H9 (cell line): ENCODE measurements around the gene MUC15. TPM values are rescaled to one million over a fixed set of nuclear protein-coding genes. Genes with fewer than 3 reads are reported as not detected.

Experiments
- DNase-seq: peaks from one replicate; pipeline ENCODE4 v3.0.0-alpha.2; 2017
- H2AFZ ChIP-seq: one replicate; pipeline ENCODE4 v1.6.1; 2013; ENCODE audit warnings: mild to moderate bottlenecking, low read length, control low read depth, moderate library complexity
- H2AK5ac ChIP-seq: 2 replicates; pipeline ENCODE4 v1.6.1; 2013; ENCODE audit warnings: low read length, control low read depth, mixed read lengths; ENCODE audit not compliant: insufficient read length
- H2BK120ac ChIP-seq: one replicate; pipeline ENCODE4 v1.6.1; 2013; ENCODE audit warnings: low read depth, mild to moderate bottlenecking, low read length, control low read depth, inconsistent platforms; ENCODE audit not compliant: poor library complexity, severe bottlenecking
- H2BK12ac ChIP-seq: 2 replicates; pipeline ENCODE4 v1.6.1; 2013; ENCODE audit warnings: low read length, control low read depth, mixed read lengths, low read depth; ENCODE audit not compliant: insufficient read length
- H2BK15ac ChIP-seq: 2 replicates; pipeline ENCODE4 v1.6.1; 2013; ENCODE audit warnings: low read depth, low read length, control low read depth
- H2BK20ac ChIP-seq: one replicate; pipeline ENCODE4 v1.6.1; 2013; ENCODE audit warnings: low read depth, mild to moderate bottlenecking, low read length, control low read depth, inconsistent platforms; ENCODE audit not compliant: poor library complexity, severe bottlenecking
- H2BK5ac ChIP-seq: 2 replicates; pipeline ENCODE4 v1.6.1; 2013; ENCODE audit warnings: low read length, control low read depth, mixed read lengths; ENCODE audit not compliant: insufficient read length
- H3K14ac ChIP-seq: 2 replicates; pipeline ENCODE4 v1.6.1; 2013; ENCODE audit warnings: low read length, control low read depth; ENCODE audit not compliant: insufficient read depth
- H3K18ac ChIP-seq: 2 replicates; pipeline ENCODE4 v1.6.1; 2013; ENCODE audit warnings: low read depth, mild to moderate bottlenecking, mixed read lengths, low read length, control low read depth; ENCODE audit not compliant: insufficient read length
- H3K23ac ChIP-seq: 2 replicates; pipeline ENCODE4 v1.6.1; 2013; ENCODE audit warnings: low read length, control low read depth, mixed read lengths, low read depth; ENCODE audit not compliant: insufficient read length
- H3K23me2 ChIP-seq: 2 replicates; pipeline ENCODE4 v1.6.1; 2013; ENCODE audit warnings: low read depth, mild to moderate bottlenecking, mixed read lengths, low read length, control low read depth; ENCODE audit not compliant: insufficient read length, poor library complexity, severe bottlenecking
- H3K27ac ChIP-seq: 2 replicates; pipeline ENCODE4 v1.5.1; 2013; ENCODE audit warnings: low read length, control low read depth, mixed read lengths, low read depth; ENCODE audit not compliant: insufficient read length
- H3K27me3 ChIP-seq: 2 replicates; pipeline ENCODE4 v1.6.1; 2013; ENCODE audit warnings: low read length, control low read depth, inconsistent platforms; ENCODE audit not compliant: insufficient read depth
- H3K4ac ChIP-seq: 2 replicates; pipeline ENCODE4 v1.6.1; 2013; ENCODE audit warnings: low read depth, mild to moderate bottlenecking, control low read depth, inconsistent platforms, low read length, moderate library complexity
- H3K4me1 ChIP-seq: 2 replicates; pipeline ENCODE4 v1.6.1; 2013; ENCODE audit warnings: low read length, control low read depth, inconsistent platforms; ENCODE audit not compliant: insufficient read depth
- H3K4me2 ChIP-seq: 2 replicates; pipeline ENCODE4 v1.6.1; 2013; ENCODE audit warnings: low read length, control low read depth, mixed read lengths; ENCODE audit not compliant: insufficient read length, insufficient read depth
- H3K56ac ChIP-seq: 2 replicates; pipeline ENCODE4 v1.6.1; 2013; ENCODE audit warnings: low read depth, mild to moderate bottlenecking, mixed read lengths, low read length, control low read depth; ENCODE audit not compliant: insufficient read length
- H3K79me1 ChIP-seq: 2 replicates; pipeline ENCODE4 v1.6.1; 2013; ENCODE audit warnings: low read depth, mild to moderate bottlenecking, moderate library complexity, low read length, control low read depth, inconsistent platforms; ENCODE audit not compliant: insufficient read depth, poor library complexity, severe bottlenecking
- H3K79me2 ChIP-seq: 2 replicates; pipeline ENCODE4 v1.6.1; 2013; ENCODE audit warnings: low read length, control low read depth, inconsistent platforms; ENCODE audit not compliant: insufficient read depth
- H3K9ac ChIP-seq: 2 replicates; pipeline ENCODE4 v1.6.1; 2013; ENCODE audit warnings: low read length, control low read depth, mixed read lengths; ENCODE audit not compliant: insufficient read length; ENCODE audit errors: extremely low read depth
- H3K9me3 ChIP-seq: one replicate; pipeline ENCODE4 v1.6.1; 2013; ENCODE audit warnings: low read depth, low read length, inconsistent platforms; ENCODE audit not compliant: control insufficient read depth
- H3T11ph ChIP-seq: one replicate; pipeline ENCODE4 v1.6.1; 2013; ENCODE audit warnings: mild to moderate bottlenecking, low read length, control low read depth, inconsistent platforms
- H4K20me1 ChIP-seq: one replicate; pipeline ENCODE4 v1.6.1; 2013; ENCODE audit not compliant: control insufficient read depth, insufficient read length, insufficient read depth
- H4K5ac ChIP-seq: 2 replicates; pipeline ENCODE4 v1.6.1; 2013; ENCODE audit warnings: low read depth, mild to moderate bottlenecking, mixed read lengths, low read length, control low read depth; ENCODE audit not compliant: insufficient read length
- H4K8ac ChIP-seq: replicated peaks from 2 replicates; pipeline ENCODE4 v1.6.1; 2013; ENCODE audit warnings: low read length, control low read depth, mixed read lengths, low read depth; ENCODE audit not compliant: insufficient read length
- H4K91ac ChIP-seq: 2 replicates; pipeline ENCODE4 v1.6.1; 2013; ENCODE audit warnings: low read depth, mild to moderate bottlenecking, moderate library complexity, mixed read lengths, low read length, control low read depth; ENCODE audit not compliant: insufficient read length
- H3K27ac Mint-ChIP-seq, 3 experiments: 2 replicates in 2 of 3; 3 replicates in 1 of 3; pipeline ENCODE4 v1.8.0; 2020 to 2021; ENCODE audit warnings: mixed read lengths in 3 of 3, mild to moderate bottlenecking in 1 of 3, moderate library complexity in 1 of 3
- H3K27me3 Mint-ChIP-seq: 2 replicates; pipeline ENCODE4 v1.8.0; 2021; ENCODE audit warnings: low read depth, mild to moderate bottlenecking, moderate library complexity, mixed read lengths
- H3K36me3 Mint-ChIP-seq, 3 experiments: 2 replicates in 2 of 3; 3 replicates in 1 of 3; pipeline ENCODE4 v1.8.0; 2020 to 2021; ENCODE audit warnings: low read depth in 3 of 3, mixed read lengths in 3 of 3; ENCODE audit not compliant: insufficient read depth in 1 of 3
- H3K4me1 Mint-ChIP-seq, 2 experiments: 2 replicates each; pipeline ENCODE4 v1.8.0; 2020; ENCODE audit warnings: mixed read lengths in 2 of 2
- H3K4me3 Mint-ChIP-seq, 2 experiments: 2 replicates in 1 of 2; 3 replicates in 1 of 2; pipeline ENCODE4 v1.8.0; 2020 to 2021; ENCODE audit warnings: mild to moderate bottlenecking in 2 of 2, mixed read lengths in 2 of 2, moderate library complexity in 1 of 2
- H3K9me3 Mint-ChIP-seq, 2 experiments: 2 replicates in 1 of 2; 3 replicates in 1 of 2; pipeline ENCODE4 v1.8.0; 2020; ENCODE audit warnings: mild to moderate bottlenecking in 2 of 2, mixed read lengths in 2 of 2, moderate library complexity in 1 of 2
- CTCF ChIP-seq: fragments of 200-600 bp; sonication (generic); conservative IDR thresholded peaks from 3 replicates; pipeline ENCODE4 v1.8.0; 2021; ENCODE audit warnings: antibody characterized with exemption, mild to moderate bottlenecking
- WGBS: extraction: QIAGEN DNeasy Blood & Tissue Kit; methylation state at CpG from one replicate; pipeline ENCODE4 v1.1.7; 2013; ENCODE audit warnings: missing lambda C conversion rate, low lambda C conversion rate, mixed read lengths; ENCODE audit not compliant: insufficient read length; ENCODE audit errors: extremely low coverage; 5-methylcytosine and 5-hydroxymethylcytosine counted together
- total RNA-seq: library from RNA; stranded (reverse); gene quantifications from 2 replicates; pipeline ENCODE4 v1.2.1, GENCODE V29; 2021

The MUC15 gene
- total RNA-seq, 1 experiment from 2014 or later: not detected

DNA sequence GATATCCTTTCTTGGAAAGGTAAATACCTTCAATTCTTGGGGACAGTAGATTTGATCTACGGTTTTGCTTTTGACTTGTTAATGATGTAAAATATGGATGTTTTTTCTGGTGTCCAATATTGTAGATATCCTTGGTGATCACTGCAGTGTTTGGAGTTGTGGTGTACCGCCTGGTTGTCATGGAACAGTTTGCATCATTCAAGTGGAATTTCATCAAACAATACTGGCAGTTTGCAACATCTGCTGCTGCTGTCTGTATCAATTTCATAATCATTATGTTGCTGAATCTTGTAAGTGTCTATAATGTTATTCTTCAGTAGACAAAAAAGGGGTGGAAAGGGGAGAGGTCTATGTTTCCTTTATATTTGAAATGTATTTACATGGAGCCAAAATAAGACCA is 27.4 kb upstream of the MUC15 start:
- no peak overlapping the region for H3T11ph ChIP-seq
- H2AFZ ChIP-seq: no peak overlapping the region
- Mint-ChIP-seq H3K27ac (no peak overlapping the region), H3K4me1 (peaks cover 0 to 4% of the 10 kb centered on the region in 2 experiments; a peak in 1 of 4 replicates), H3K27me3 (no peaks in the 10 kb centered on the region; the same call in none of the 2 replicates), H3K9me3 (peaks cover 6% of the 10 kb centered on the region in 2 experiments; a peak in 4 of 5 replicates), H3K36me3 (peaks cover 0 to 5% (median 4%) of the 10 kb centered on the region in 3 experiments; a peak in 2 of 7 replicates), H3K4me3 (no peak overlapping the region)
- no peak overlapping the region for H4K8ac ChIP-seq
- no peak for DNase-seq
- no peak overlapping the region for H3K4me2 ChIP-seq
- no peak for TF ChIP-seq CTCF
- H3K18ac ChIP-seq: no peak overlapping the region
- H3K14ac ChIP-seq: no peak overlapping the region
- H3K9me3 ChIP-seq: no peaks in the 10 kb centered on the region
- H4K5ac ChIP-seq: no peak overlapping the region
- H2AK5ac ChIP-seq: no peak overlapping the region
- H3K4me1 ChIP-seq: no peaks in the 10 kb centered on the region
- H2BK12ac ChIP-seq: no peak overlapping the region
- no peak overlapping the region for H2BK5ac ChIP-seq
- H2BK15ac ChIP-seq: no peak overlapping the region
- WGBS: no CpG with 5 or more reads among the region's 2 CpGs
- no peak overlapping the region for H3K23ac ChIP-seq
- H3K56ac ChIP-seq: no peak overlapping the region
- H3K9ac ChIP-seq: no peak overlapping the region
- no peaks in the 10 kb centered on the region for H3K79me1 ChIP-seq
- no peak overlapping the region for H2BK20ac ChIP-seq
- no peak overlapping the region for H4K91ac ChIP-seq
- H2BK120ac ChIP-seq: no peak overlapping the region
- no peak overlapping the region for H3K4ac ChIP-seq
- H3K27ac ChIP-seq: no peak overlapping the region
- H3K27me3 ChIP-seq: no peaks in the 10 kb centered on the region
- no peaks in the 10 kb centered on the region for H3K23me2 ChIP-seq
- H4K20me1 ChIP-seq: no peaks in the 10 kb centered on the region
- no peaks in the 10 kb centered on the region for H3K79me2 ChIP-seq
